ENCODE results near the gene AGO3.

AGO3 gene

DNA sequence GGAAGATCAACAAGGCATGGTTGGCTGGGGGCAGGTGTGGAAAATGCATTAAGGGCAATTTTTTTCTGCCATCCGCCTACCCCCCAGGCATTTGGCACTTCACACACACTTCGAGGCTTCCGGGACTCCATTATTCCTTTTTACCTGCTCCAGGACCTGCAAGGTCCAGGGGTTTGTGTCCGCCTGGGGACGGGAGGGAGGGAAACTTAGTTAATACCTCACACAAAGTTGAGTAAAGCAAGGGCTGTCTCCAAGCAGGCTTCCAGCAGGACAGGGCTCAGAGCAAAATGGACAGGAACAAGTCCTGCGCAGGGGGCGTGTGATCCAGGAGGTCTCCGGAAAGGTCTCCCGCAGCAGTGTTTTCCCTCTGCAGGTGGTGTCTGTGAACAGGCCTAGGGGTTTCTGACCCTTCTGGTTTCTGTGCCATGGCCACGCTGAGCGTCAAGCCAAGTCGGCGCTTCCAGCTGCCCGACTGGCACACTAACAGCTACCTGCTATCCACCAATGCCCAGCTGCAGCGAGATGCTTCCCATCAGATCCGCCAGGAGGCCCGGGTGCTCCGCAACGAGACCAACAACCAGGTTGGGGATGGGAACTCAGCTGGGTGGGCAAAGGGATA is 153.7 kb downstream of the AGO3 start:
- DNase-seq: no peak

DNA sequence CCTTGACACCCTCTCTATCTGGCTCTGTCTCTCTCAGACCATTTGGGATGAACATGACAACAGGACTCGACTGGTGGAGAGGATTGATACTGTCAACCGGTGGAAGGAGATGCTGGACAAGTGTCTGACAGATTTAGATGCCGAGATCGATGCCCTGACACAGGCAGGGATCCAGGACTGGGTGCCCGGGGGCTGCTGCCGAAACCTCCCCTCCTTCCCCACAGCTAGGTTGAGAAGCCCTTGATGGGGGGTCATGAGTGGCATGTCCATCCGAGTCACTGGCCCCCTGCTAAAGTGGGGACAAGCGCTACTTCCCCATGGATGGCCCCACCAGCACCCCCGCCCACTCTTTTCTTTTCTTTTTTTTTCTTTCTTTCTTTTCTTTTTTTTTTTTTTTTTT is 154.2 kb downstream of the AGO3 start:
- no peak for DNase-seq

DNA sequence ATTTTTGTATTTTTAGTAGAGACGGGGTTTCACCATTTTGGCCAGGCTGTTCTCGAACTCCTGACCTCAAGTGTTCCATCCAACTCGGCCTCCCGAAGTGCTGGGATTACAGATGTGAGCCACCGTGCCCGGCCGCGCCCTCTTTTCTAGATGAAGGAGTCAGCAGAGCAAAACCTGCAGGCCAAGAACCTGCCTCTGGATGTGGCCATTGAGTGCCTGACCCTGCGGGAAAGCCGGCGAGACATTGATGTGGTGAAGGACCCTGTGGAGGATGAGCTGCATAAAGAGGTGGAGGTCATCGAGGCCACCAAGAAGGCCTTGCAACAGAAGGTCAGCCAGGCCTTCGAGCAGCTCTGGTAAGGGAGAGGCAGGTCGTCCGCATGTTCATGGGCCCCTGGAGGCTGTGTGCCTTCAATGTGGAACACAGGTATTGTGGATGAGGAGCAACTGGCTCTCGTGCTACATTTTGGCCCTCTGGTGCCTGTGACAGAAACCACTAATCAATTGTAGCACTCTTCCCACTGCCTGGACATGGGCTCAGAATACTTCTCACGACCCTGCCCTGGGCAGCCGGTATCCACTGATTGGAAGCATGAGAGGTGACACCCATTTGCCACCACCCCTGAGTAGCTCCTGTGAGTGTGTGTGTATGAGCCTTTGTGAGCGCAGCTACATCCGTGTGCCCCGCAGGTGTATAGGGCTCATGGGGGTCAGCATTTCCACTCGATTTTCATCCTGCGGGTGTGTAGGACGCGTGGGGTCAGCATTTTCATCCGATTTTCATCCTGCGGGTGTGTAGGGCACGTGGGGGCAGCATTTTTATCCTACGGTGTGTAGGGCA is 155.0 kb downstream of the AGO3 start:
- DNase-seq: no peak

DNA sequence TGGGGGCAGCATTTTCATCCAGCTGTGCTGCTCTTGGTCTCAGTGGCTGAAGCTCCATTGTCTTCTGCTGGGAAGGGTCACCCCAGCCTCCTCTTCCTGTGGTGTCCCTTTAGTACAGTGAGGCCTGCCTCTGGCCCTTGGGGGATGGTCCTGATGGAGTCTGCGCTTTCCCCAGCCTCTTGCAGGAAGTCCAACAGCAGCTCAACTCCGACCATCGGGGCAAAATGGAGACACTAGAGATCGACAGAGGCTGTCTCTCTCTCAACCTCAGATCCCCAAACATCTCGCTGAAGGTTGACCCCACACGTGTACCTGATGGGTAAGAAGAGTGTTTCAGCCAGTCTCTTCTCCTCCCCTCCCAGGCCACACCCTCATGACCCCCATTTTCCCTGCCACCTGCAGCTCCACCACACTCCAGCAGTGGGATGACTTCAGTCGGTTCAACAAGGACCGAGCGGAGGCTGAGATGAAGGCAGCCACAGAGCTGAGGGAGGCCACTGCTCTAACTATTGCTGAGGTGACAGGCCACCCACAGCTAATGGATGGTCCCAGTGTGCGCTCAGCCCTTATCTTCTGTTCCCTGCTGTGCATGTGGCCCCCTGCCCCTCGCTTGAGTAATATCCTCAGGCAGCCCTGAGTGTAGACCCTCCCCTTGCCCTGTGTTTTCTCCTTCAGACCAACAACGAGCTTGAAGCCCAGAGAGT is 155.8 kb downstream of the AGO3 start:
- DNase-seq: no peak

DNA sequence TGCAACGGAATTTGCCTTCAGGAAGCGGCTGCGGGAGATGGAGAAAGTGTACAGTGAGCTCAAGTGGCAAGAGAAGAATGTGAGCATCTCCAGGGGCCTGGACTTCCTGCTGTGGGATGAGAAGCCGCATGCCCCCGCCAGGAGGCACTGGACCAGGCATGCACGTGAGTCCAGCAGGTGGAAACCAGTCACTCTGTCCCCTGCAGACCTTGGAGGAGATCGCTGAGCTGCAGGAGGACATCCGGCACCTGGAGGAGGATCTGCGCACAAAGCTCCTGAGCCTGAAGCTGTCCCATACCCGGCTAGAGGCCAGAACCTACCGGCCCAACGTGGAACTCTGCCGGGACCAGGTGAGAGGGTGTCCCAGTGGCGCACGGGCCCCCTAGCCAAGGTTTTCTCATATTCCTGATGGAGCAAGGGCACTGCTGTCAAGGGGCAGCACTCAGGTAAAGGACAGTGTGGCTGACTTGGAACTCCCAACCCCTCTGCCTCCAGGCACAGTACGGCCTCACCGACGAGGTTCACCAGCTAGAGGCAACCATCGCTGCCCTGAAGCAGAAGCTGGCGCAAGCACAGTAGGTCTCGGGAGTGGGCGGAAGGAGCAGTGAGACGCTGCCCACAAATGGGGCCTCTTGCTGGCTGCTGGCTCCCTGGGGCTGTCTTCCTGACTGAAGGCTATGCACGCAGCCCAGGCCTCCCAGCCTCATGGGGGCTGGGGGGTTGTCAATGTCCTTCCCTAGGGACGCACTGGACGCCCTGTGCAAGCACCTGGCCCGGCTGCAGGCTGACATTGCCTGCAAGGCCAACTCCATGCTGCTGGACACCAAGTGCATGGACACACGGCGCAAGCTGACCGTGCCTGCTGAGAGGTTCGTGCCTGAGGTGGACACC is 156.6 kb downstream of the AGO3 start:
- no peak for DNase-seq

DNA sequence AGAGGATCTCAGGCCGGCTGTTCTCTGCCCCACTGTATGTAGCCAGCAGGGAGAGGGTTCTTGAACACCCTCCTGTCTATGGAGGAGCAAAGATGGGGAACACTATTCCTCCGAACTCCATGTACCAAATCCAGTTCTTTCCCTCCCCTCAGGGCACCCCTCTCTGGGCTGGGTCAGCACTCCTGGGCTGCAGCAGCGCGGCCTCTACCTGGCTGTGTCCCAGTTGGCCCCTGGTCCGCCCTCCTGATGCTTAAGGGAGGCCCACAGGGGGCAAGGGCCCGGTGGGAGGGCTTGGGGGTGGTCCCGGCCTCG is 157.3 kb downstream of the AGO3 start:
- no peak for DNase-seq

DNA sequence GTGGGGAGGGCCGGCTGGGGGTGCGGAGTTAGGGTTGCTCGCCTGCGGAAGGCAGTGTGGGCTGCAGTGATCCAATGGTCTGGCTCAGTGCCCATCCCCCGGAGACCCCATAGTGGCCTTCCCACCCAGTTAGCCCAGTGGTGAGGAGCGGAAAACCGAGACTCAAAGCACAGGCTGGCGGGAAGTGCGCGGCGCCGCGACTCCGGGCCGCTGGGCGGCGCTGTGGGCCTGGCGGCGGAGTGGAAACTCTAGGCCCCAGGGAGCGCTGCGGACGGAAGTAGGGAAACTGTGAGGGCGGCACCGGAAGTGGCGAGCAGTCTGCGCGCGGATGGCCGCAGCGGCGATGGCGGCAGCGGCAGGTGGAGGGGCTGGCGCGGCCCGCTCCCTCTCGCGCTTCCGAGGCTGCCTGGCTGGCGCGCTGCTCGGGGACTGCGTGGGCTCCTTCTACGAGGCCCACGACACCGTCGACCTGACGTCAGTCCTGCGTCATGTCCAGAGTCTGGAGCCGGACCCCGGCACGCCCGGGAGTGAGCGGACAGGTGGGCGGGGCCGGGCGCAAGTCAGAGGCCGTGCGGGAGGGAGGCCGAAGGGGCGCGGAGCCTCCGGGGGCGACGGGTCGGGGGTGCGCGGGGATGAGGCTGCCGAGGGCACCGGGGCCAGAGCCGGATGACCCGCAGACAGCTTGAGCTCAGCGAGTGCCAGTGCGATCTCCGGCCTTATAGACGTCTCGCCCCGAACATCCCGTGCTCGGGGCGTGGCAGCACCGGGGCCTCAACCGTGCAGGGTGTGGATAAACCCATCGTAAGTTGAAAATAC is 157.9 kb downstream of the AGO3 start, which contains the start of gene ADPRS:
ADPRS (plus strand) TSS at position 316 of the 816 bp plus-strand sequence; CDS start at position 329, 13 bp downstream.
- peak; percentile 82 for DNase-seq

DNA sequence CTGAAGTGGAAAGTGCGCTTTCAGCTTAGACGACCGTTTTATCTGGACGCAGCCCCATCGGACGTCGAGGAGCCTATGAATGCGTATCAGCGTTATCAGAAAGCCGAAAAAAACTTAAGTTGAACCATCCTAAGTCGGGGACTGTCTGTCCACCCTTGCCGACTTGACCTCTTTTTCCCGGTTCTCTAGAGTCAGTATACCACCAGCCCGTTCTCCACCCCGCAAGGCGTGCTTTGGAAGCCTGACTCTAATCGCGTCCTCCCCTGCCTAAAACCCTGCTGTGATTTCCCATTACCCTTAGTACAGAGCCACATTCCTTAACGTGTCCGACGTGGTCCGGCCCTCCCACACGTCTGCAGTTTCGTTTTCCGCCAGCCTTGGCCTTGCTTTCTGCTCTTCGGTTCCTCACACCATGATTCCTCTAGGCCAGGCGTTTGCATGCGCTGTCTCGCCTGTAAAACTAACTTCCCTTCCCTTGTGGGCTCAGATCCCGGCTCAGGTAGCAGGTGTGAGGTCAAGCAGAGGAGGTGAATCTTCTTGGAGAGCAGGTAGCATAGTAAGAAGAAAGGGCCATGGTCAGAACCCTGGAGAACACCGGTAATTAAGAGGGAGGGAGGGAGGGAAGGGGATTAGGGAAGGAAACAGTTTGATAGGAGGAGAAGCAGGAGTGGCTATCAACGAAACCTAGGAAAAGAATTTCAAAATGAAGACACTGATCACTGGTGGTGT is 158.7 kb downstream of the AGO3 start:
- DNase-seq: no peak

DNA sequence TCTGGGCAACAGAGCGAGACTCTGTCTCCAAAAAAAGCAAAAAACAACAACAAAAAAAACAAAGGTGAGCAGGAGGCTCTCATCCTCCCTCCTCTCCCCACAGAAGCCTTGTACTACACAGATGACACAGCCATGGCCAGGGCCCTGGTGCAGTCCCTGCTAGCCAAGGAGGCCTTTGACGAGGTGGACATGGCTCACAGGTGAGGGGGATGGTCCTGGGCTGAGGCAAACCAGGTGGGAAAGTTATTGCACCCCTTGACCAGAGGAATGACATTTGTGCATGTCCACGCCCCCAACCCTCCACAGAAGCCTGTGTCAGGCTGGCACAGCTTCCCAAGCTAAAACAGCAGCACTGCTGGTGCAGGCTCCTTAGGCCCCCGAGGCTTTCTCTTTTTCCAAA is 160.2 kb downstream of the AGO3 start:
- no peak for DNase-seq

DNA sequence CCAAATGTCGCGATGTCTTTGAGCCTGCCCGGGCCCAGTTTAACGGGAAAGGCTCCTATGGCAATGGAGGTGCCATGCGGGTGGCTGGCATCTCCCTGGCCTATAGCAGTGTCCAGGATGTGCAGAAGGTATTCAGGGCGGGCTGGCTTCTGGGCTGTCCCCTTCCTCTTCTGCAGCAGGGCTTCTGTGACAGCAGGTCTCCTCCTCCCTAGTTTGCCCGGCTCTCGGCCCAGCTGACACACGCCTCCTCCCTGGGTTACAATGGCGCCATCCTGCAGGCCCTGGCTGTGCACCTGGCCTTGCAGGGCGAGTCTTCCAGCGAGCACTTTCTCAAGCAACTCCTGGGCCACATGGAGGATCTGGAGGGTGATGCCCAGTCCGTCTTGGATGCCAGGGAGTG is 160.8 kb downstream of the AGO3 start:
- no peak for DNase-seq

DNA sequence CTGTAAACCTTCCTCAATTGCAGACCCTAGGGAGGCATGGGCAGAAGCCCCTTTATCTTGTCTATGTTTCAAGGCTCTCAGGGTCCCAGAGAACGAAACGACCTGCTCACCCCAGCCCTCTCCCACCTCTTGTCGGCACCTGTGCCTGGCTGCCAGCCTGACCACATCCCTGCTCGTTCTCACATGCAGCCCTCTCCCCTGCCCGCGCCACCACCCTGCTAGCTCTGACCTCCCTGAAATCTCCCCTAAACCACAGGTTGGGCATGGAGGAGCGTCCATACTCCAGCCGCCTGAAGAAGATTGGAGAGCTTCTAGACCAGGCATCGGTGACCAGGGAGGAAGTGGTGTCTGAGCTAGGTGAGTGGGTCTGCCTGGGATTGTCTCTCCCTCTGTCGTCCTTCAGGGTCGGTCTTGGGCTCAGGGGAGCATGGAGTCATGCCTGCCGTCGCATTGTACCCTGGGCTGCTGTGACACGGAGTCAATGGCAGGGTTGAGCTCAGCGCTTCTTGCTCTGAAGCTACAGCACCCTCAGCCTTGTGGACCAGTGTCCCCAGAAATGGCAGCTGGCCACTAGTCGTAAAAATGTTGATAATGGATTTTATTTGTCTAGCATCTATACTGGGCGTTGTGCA is 161.4 kb downstream of the AGO3 start:
- no peak for DNase-seq

DNA sequence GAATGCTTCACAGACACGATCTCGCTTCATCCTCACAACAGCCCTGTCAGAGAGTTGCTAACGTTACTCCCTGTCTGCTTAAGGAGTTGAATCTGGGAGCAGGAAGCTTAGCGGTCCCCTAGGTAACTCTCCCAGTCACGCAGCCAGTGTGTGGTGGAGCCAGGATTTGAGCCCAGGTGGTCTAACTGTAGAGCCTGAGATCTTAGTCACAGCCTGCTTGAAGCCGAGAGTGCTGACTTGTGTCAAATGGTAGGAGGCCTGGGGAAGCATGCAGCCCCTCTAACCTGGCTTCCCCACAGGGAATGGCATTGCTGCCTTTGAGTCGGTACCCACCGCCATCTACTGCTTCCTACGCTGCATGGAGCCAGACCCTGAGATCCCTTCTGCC is 161.9 kb downstream of the AGO3 start:
- DNase-seq: no peak

DNA sequence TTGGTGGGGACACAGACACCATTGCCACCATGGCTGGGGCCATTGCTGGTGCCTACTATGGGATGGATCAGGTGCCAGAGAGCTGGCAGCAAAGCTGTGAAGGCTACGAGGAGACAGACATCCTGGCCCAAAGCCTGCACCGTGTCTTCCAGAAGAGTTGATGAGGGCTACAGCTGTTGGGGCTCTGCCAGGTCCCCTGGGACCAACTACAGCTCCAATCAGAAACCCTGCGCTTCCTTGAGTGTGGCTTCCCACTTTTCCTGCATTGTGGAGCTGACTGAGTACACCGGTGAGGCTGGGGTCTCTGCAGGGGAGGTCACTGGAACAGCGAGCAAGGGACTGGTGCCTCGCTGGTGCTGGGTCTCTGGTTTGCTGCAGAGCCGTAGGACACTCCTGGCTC is 162.3 kb downstream of the AGO3 start:
- DNase-seq: no peak

DNA sequence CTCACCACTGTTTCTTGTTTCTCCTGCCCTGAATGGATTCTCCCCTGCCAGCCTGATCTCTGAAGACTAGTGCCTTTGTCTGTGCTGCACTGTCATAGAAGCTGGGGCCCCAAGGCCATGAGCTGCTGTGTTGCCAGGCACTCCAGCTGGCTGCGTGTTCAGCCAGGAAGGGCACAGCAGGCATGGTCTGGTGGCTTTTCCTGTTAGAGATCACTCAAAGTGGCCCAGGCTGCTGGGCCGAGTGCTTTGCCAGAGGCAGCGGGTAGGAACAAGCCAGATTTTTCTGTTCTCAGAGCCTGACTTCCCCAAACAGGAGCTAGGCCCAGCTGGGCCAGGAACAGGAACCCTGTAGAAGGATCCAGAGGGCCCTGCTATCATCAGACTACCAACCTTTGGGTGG is 163.0 kb downstream of the AGO3 start:
- no peak for DNase-seq

DNA sequence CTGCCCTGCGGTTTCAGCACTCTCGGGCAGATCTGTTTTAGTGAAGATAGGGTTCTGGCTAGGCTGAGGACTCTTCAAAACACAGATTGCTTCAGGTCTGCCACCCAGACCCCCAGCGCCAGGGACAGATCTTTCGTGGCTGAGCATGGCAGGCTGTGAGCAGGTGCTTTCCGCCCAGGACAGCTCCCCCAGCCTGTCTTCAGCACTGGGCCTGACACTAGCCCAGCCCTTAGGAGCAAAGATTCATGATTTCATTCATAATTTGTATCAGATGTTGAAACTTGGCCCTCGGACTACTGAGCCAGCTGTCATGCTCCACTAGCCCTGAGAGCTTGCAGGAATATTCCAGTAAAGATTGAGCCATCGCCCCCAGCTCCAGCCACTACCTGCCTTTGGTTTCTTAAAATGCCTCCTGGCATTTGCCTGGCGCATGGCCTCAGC is 163.7 kb downstream of the AGO3 start:
- no peak for DNase-seq

DNA sequence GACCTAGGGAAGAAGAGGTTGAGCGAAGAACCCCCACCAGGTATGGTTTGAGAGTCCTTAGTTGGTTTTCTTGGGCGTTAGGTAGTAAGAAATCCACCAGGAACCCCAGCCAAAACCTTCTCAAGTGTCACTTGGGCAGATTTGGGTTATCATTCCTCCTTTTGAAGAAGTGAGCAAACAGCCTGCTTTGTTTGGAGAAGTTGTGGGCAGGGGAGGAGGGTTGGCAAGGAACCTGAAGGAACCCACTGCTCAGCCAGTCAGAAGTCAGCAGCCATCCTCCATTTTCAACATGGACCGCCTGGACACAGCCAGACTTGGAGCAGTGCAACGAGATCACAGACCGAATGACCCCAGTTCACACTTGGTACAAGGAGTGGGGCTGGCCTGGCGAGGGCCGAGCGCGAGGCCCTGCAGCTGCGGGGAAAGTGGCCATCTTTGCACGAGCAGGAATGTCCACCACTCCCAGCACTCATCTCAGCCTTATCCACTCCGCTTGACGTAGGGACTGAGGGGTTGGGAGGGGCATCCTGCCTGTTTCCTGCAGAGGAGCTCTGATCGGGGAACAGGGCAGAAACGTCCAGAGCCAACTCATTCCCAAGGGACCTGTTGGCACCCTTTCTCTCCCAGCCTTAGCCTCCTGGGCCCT is 165.0 kb downstream of the AGO3 start:
- DNase-seq: no peak

DNA sequence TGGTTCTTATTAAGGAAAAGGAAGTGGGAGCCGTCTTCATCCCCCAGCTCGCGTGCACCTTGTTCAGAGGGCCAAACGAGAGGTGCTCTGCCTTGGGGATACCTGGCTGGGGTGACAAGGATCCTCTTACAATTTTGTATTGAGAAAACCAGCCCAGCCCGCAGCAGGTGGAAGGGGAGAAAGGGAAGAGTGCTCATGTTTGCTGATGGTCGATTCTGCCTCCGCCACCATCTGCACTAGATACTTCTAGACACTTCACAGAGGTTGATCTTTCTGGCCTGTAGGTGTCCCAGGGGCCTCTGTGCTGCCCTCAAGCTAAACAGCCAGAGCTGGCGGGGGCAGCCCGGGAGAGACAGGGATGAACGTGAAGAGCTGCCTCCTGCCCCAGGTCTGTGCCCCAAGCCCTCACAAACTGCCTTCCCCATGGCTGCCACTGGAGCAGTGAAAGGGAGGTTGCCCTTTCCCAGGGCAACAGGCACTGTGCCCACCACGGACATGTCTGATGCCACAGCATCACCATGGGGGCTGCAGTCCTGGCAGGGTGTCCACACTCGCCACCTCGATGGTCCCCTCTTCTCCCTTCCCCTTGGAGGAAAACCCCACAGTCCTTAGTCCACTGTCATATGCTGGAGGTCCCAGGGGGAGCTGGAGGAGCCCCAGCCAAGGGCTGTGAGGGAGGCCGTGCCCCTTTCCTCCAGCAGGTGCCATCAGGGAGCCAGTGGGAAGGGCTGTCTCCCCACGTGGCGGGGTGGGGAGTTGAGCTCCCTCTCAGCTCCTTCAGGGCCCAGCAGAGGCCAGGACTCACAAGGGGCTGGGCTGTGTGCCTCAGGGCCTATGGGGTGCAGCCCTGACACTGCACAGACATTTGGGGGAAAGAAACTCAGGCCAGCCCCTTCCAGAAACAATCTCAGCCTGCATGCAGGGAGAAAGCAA is 165.9 kb downstream of the AGO3 start:
- DNase-seq: no peak

DNA sequence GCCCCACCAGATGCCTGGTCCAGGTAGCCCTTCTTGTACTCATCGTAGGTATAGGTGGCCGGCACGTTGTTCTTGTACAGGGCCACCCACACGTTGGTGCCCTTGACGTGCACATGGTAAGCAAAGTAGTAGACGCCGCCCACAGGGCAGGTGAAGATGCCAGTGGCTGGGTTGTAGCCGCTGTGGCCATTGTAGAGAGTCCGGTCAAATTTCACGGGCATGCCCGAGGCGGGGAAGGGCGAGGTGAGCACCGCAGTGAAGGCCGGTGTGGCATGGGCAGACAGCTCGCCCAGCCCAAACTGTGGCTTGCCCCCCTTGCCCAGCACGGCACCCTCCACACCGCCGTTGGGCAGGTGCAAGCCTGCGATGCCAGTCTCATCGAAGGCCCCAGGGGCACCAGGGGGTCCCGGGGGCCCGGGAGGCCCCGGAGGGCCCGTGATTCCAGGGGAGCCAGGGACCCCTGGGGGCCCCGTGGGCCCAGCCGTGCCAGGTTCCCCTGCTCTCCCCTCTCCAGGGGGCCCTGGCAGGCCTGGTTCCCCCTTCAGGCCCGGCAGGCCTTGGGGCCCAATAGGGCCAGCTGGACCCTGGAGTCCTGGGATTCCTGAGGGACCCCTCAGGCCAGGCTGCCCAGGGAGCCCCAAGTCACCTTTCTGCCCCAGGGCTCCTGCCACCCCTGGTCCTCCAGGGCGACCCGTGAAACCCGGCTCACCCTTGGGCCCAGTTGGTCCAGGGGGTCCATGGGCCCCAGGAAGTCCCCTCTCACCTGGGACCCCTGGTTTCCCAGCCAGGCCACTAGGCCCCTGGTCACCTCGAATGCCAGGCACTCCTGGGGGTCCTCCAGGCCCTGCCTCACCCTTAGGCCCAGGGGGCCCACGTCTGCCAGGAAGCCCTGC is 167.0 kb downstream of the AGO3 start:
- no peak for DNase-seq
